NCI-H1436 (cell line): ENCODE data around the gene KRTAP2-1.
"Not testable (repeated sequence)": the region's sequence is repeated elsewhere in the genome, so short reads cannot be mapped to it uniquely, and the experiment has no call there.

ENCODE experiments used
- DNase-seq: peaks from one replicate; lab custom pipeline; 2025; lab: John Stamatoyannopoulos, UW

Gene KRTAP2-1

GRCh38 chr17:41046735-41047465 lies at the start of gene KRTAP2-1:
Gene KRTAP2-1 (minus strand): TSS chr17:41047316. CDS start chr17:41047267, 49 bp downstream.
- not testable (repeated sequence) for DNase-seq

GRCh38 chr17:41096055-41096454 lies 48.9 kb upstream of the KRTAP2-1 start:
- no peak for DNase-seq

GRCh38 chr17:41088760-41089352 lies 41.7 kb upstream of the KRTAP2-1 start:
- DNase-seq: not testable (repeated sequence)

- not testable (repeated sequence) for DNase-seq
Measured at GRCh38 chr17:41084100-41084856, 37.2 kb upstream of the KRTAP2-1 start, which contains the start of gene KRTAP4-7. Gene KRTAP4-7 (plus strand): TSS chr17:41084150. CDS start chr17:41084207, 57 bp downstream.

- not testable (repeated sequence) for DNase-seq
Measured at GRCh38 chr17:41083427-41083826, 36.3 kb upstream of the KRTAP2-1 start.

GRCh38 chr17:41082626-41083025 lies 35.5 kb upstream of the KRTAP2-1 start:
- no peak for DNase-seq

GRCh38 chr17:41076788-41077187 lies 29.7 kb upstream of the KRTAP2-1 start:
- DNase-seq: no peak

- DNase-seq: no peak
Measured at GRCh38 chr17:41073676-41074075, 26.6 kb upstream of the KRTAP2-1 start.

GRCh38 chr17:41071606-41072360 lies 24.7 kb upstream of the KRTAP2-1 start:
- DNase-seq: no peak

- no peak for DNase-seq
Measured at GRCh38 chr17:41069031-41069430, 21.9 kb upstream of the KRTAP2-1 start.

GRCh38 chr17:41067281-41067680 lies 20.2 kb upstream of the KRTAP2-1 start:
- DNase-seq: no peak

GRCh38 chr17:41065829-41066624 lies 18.9 kb upstream of the KRTAP2-1 start, which contains the start of gene KRTAP2-4:
Gene KRTAP2-4 (minus strand): TSS chr17:41065879. CDS start chr17:41065845, 34 bp downstream.
- DNase-seq: no peak

- DNase-seq: not testable (repeated sequence)
Measured at GRCh38 chr17:41065016-41065689, 18.0 kb upstream of the KRTAP2-1 start.

- no peak for DNase-seq
Measured at GRCh38 chr17:41064301-41064700, 17.2 kb upstream of the KRTAP2-1 start.

GRCh38 chr17:41063449-41063848 lies 16.3 kb upstream of the KRTAP2-1 start:
- DNase-seq: no peak

- no peak for DNase-seq
Measured at GRCh38 chr17:41061964-41062363, 14.8 kb upstream of the KRTAP2-1 start.

GRCh38 chr17:41060052-41060604 lies 13.0 kb upstream of the KRTAP2-1 start, which contains the start of gene KRTAP2-3:
Gene KRTAP2-3 (minus strand): TSS chr17:41060114. CDS start chr17:41060050, 64 bp downstream.
- no peak for DNase-seq

GRCh38 chr17:41059276-41060051 lies 12.3 kb upstream of the KRTAP2-1 start:
- DNase-seq: not testable (repeated sequence)

GRCh38 chr17:41058741-41059140 lies 11.6 kb upstream of the KRTAP2-1 start:
- no peak for DNase-seq
